Epithelial cell of esophagus (primary cell): Measurements from ENCODE around the gene GYS2.

ENCODE experiments used
- DNase-seq: peaks from one replicate; pipeline ENCODE4 v3.0.0; 2010; ENCODE audit warnings: low read depth
- H3K4me3 ChIP-seq: 2 replicates; pipeline ENCODE4 v1.5.1; 2011; ENCODE audit warnings: mild to moderate bottlenecking, low read length, control low read depth
- CTCF ChIP-seq: IDR thresholded peaks from 2 replicates; pipeline ENCODE4 v1.5.1; 2011; ENCODE audit warnings: low read depth, mild to moderate bottlenecking, low read length, control low read depth, inconsistent platforms; ENCODE audit not compliant: insufficient read depth; ENCODE audit errors: missing control alignments

GYS2 gene

GRCh38 chr12:21583587-21583986 lies 21.1 kb downstream of the GYS2 start:
- no peak overlapping the region for H3K4me3 ChIP-seq
- TF ChIP-seq CTCF = no peak
- DNase-seq = no peak

- TF ChIP-seq CTCF = no peak
Measured at GRCh38 chr12:21580748-21581516, 23.7 kb downstream of the GYS2 start.

GRCh38 chr12:21577516-21577915 lies 27.1 kb downstream of the GYS2 start:
- DNase-seq = no peak
- no peak for TF ChIP-seq CTCF

More at GRCh38 chr12:21580748-21581516, 23.7 kb downstream of the GYS2 start:
- no peak for DNase-seq
- no peak overlapping the region for H3K4me3 ChIP-seq

GRCh38 chr12:21576431-21576830 lies 28.2 kb downstream of the GYS2 start:
- DNase-seq = no peak
- H3K4me3 ChIP-seq = no peak overlapping the region
- TF ChIP-seq CTCF = no peak

More at GRCh38 chr12:21577516-21577915, 27.1 kb downstream of the GYS2 start:
- no peak overlapping the region for H3K4me3 ChIP-seq

GRCh38 chr12:21573733-21574358 lies 30.8 kb downstream of the GYS2 start:
- no peak for DNase-seq
- TF ChIP-seq CTCF = no peak
- no peak overlapping the region for H3K4me3 ChIP-seq

- no peak overlapping the region for H3K4me3 ChIP-seq
- TF ChIP-seq CTCF = no peak
- no peak for DNase-seq
Measured at GRCh38 chr12:21571046-21571445, 33.6 kb downstream of the GYS2 start.
